ENCODE data around the gene BCAS3.
"Not testable (repeated sequence)": the region's sequence is repeated elsewhere in the genome, so short reads cannot be mapped to it uniquely, and the experiment has no call there.

The BCAS3 gene

DNA sequence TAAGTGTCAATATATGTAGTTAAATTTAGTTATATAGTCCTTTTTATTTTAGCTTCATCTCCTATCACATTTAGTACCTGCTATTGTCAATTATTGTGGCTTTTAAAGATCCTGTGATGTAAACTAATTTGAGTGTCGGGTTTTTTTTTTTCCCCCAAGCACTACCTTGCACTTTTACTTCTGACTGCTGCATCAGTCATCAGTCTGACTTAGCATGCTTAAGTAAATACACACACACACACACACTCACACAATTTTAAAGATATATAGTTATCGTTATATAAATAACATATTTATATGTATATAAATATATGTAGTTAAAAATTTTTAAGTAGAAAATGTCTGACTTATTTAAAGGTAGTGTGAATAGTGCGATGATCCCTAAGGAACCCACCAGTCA lies 127.2 kb downstream of the BCAS3 start:
- no peak for DNase-seq

DNA sequence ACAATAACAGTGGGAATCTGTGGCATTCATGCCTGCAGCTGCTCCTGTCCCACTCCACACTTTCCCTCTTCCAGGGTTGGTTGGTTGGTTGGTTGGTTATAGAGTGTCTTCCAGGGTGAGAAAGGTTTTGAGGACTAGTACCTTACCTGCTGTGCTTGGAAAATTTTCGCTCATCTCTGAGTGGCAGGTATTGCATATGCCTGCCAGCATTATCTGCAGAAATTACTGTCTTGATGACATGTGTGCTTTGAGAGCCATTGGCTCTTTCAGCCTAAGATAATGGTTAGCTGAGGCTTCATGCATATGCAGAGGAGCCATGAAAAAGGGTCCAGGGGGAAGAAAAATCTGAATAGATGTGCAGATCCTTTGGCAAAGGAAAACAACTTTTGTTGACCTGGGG lies 131.8 kb downstream of the BCAS3 start:
- DNase-seq, result no peak

DNA sequence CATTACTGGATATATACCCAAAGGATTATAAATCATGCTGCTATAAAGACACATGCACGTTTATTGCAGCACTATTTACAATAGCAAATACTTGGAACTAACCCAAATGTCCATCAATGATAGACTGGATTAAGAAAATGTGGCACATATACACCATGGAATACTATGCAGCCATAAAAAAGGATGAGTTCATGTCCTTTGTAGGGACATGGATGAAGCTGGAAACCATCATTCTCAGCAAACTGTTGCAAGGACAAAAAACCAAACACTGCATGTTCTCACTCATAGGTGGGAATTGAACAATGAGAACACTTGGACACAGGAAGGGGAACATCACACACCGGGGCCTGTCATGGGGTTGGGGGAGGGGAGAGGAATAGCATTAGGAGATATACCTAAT lies 137.3 kb downstream of the BCAS3 start:
- DNase-seq, result not testable (repeated sequence)

DNA sequence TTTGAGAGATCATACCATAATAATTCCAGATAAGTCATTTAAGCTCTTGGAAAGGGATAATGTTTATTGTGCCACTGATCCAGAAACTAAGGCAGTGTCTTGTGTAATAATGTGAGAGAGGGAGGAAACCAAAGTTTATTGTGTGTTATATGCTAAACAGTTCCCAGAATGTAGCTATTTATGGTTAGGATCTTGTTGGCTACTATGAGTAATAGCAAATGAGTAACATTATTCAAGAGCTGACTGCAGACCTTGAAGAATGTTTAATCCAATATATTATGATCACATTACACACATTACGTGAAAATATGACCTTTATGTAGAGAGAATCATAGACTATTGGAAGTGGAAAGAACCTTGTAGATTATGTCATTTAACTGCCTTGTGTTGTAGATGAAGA lies 139.5 kb downstream of the BCAS3 start:
- no peak for DNase-seq

DNA sequence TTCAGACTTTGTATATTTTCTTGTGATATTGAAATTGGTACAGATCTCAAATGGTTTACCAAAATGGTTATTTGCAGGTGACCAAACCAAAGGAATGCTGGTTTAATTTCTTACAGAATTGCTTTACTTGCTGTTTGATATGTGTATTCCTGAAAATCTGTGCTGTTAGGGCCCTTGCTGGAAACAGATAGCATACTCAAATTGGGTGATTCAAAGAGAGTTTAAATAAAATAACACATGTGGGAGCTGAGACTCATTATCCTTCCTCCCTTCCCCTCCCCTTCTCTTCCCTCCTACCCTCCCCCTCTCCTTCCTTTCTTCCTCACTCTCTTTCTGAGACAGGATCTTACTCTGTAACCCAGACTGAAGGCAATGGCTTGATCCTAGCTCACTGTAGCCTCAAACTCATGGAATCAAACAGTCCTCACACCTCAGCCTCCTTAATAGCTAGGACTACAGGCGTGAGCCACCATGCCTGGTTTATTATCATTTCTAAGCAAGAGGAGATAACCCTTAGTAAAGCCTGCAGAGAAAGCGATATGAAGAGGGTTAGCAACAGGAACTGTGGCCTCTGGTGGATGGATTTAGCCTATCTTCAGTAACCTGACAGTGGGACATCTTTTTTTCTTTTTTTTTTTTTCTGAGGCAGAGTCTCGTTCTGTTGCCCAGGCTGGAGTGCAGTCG lies 141.9 kb downstream of the BCAS3 start:
- no peak for DNase-seq

DNA sequence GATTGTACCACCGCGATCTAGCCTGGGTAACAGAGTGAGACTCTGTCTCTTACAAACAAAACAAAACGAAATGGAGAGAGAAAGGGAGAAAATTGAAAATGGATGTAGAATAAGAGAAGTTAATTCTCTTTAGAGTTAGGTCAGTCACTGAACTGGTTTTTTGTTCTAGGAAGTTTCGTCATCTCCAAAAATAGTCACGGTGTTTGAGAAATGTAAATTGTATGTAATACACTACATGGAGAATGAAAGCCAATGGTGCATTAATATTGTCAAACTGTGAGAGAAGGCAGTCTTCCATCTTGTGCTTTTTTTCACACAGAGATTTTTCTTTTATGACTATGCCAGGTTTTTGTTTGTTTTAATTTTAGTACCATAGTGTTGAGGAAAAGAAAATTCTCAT lies 145.9 kb downstream of the BCAS3 start:
- DNase-seq, result no peak

DNA sequence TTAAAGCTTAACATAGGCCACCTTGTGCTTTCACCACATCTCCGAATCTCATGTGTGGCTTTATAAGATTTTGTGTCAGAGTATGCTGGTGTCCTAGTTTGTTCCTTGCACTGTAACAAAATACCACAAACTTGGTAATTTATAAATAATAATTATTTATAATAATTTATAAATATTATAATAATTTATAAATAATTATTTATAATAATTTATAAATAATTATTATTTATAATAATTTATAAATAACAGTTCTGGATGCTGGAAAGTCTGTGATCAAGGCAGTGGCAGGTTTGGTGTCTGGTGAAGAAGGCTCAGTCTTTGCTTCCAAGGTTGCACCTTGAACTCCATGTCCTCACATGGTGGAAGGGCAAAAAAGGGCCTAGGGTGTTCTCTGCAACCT lies 147.7 kb downstream of the BCAS3 start:
- DNase-seq, result no peak

DNA sequence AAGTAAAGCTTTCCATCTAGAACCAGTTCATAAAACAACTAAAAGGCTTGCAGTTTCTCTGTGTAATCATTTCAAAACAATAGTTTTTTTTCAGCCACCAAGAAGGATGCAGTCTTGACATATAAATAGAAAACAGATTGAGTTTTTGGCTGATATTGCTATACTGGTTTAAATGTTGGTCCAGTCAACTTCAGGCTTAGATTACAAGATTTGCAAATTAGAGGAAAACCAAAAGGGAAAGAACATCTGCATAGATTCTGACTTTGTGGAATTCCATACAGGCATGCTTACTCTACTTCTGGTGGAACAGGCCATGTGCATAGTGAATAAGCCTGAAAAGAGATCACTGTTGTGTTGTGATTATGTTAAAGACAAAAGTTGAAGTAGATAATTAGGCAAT lies 150.3 kb downstream of the BCAS3 start:
- no peak for DNase-seq

DNA sequence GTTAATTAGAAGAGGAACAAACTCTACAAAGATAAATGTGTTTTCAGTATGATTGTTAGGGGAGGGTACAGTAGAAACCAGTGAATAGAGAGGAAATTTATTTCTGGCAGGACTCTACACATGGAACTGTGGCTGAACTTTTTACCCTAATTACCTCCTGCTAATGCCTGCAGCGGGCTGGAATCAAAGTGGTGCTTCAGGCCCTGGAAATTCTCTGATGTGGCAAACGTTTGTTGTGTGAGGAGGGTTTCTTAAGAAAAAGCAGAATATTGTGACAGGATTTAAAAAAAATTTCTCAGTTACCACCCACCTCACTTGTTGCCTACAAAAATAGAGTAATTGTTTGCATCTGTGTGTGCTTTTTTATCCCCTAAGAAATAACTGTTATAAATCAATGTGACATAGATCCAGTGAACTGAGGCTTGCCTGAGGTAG lies 154.5 kb downstream of the BCAS3 start:
- DNase-seq, result no peak

DNA sequence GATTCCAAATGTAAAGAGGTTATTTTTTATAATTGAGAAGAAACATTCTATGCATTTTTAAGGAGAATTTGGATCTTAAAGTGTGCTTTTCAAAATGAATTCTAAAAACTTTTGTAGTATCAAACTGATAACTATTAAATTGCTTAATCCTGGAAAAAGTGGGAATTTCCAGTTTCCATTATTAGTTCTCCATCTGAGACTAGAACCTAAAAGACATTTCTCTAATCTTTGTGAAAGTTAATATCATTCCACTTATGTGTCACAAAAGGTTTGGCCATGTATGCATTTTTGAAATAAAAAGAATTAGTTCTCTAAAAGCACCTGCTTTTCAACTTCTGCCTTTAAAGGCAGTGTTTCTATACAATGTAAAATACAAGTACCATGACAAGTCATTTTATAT lies 155.0 kb downstream of the BCAS3 start:
- DNase-seq, result no peak

DNA sequence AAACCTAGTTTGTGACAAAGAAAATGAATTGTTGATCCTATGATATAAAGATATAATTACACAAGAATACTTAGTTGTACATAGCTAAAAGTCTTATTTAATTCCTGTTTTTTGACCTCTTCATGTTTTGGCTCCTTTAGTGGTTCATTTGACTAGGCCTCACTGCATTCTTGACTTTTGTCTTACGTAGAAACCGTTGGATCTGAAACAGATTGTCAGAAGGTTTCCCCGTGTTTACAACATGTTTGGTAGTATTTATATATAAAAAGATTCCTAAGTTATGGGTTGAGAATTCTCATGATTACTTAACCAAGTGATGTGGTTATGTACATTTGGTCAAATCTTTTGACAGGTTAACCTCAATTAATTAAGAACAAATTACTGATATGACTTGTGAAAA lies 162.8 kb downstream of the BCAS3 start:
- DNase-seq, result no peak

DNA sequence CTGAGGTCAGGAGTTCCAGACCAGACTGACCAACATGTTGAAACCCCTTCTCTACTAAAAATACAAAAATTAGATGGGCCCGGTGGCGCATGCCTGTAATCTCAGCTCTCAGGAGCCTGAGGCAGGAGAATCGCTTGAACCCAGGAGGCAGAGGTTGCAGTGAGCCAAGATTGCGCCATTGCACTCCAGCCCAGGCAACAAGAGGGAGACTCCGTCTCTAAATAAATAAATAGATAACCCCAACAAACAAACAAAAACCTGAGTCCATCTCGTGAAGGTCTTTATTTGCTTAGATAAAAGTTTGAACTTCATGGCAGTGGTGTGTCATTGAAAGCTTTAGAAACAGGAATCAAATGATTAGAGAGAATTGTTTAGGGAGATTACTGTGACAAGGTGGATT lies 167.4 kb downstream of the BCAS3 start:
- DNase-seq, result no peak

DNA sequence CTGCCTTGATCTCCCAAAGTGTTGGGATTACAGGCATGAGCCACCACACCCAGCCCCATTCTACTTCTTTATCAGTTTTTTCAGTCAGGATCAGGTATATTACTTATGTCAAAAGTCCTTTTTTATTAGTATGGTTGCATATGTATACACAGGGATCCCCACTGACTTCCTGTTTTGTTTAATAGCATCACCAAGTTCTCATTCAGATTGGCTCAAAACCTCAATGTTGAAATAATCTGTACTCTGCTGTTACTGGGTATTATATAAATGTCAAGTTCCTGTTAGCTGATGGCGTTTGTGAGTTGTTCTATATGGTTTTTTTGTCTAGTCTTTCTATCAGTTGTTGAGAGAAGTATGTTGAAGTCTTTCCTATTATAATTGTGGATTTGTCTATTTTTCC lies 168.5 kb downstream of the BCAS3 start:
- no peak for DNase-seq

DNA sequence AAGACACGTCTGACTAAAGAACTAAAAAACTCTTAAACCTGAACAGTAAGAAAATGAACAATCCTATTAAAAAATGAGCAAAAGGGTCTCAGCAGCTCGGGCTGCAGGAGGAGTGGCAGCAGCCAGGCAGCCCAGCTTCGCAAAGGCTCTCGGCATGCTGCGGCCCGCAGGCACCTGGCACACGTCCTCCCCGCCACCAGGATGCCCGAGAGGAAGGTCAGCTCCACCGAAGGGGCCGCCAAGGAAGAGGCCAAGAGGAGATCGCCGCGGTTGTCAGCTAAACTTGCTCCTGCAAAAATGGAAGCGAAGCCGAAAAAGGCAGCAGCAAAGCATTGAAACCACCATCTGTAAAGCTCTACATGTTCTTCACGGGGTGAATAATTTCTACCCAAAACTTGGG lies 173.5 kb downstream of the BCAS3 start:
- no peak for DNase-seq

DNA sequence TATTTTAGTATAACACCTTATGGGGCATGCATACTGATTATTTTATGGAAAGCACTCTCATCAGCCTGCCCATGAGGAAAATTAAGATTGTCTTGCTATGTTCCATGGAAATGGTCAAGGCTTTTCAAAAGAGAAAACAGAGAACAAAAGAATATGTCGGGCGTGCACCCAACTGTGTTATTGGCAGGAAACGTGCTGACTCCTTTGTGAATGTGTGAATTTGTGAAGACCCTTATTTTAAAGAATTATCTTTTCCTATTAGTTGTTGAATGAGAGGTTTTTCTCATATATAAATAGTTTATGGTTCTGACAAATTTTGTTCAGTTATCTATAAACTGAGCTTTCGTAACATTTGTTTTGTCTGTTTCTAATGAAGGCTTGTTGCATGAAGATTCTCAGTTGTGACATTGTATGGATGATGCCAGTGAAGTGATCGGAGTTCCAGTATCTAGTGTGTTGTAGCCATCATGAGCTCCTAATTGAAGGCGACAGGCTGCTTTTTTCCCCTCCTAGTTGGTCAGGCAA lies 180.0 kb downstream of the BCAS3 start:
- DNase-seq, result no peak

DNA sequence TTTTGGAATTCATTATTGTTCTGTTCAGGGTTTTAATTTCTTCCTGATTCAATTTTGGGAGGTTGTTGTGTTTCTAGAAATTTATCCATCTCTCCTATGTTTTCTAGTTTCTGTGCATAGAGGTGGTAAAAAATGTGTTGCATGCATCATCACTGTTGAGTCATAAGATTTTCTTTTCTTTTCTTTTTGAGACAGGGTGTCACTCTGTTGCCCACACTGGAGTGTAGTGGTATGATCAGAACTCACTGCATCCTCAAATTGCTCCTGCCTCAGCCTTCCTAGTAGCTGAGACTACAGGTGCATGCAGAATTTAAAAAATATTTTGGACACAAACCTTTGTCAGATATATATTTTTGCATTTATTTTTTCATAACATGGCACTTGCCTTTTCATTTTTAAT lies 184.8 kb downstream of the BCAS3 start:
- no peak for DNase-seq

DNA sequence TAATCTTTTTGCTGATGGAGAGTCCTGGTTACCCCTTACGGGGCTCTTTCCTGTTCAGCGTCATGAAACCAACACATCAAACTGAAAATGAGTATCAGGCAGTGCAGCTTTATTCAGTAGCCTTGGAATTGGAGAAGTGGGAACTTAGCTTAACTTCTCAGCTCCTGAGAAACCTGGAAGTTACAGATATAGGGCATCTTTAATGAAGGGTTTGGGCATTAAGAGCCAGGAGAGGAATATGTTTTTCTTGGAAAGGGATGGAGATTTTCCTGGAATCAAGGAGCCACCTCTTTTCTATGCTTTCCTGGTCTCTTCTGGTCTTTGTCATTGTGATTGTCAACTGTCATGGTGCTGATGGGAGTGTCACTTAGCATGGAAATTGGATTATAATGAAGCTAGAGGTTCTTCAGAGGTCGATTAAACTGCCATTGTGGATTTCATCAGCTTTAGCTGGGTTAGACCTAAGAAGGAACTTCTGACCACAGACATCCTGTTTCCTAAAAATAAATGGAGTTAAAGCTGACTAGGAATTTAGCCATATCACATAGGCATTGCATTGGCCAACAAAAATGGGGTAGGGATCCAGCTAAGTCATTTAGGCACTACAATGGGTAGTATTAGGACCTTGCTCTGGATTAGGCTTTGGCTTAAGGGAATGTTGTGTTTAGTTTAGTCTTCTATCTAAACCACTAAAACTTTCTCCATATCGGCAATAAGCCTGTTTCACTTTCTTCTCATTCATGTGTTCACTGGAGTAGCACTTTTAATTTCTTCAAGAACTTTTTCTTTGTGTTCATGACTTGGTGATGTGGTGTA lies 186.4 kb downstream of the BCAS3 start:
- no peak for DNase-seq

DNA sequence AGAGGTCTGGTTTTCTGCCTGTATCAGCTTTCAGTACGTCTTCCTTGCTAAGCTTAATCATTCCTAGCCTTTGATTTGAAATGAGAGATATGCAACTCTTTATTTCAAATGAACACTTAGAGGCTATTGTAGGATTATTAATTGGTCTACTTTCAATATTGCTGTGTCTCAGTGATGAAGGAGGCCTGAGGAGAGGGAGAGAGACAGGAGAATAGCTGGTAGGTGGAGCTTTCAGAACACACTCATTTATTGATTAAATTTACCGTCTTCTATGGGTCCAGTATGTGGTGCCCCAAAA lies 187.0 kb downstream of the BCAS3 start:
- no peak for DNase-seq

DNA sequence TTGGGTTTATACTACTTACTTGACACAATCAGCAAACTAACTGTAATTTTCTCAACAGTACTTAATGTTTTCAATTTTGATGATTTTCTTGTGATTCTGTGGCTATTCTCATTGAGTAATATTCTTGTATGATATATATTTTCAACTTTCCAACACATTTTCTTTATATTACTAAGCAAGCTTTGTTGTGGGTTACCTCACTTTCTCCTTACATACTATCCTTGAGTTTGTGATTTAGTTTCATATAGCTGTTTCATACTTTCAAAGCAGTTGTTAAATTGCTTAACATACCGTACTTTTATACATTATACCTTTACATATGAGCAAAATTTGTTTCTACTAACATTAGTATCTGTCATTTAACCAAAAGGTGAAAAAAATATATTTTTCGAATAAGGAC lies 197.1 kb downstream of the BCAS3 start:
- no peak for DNase-seq

DNA sequence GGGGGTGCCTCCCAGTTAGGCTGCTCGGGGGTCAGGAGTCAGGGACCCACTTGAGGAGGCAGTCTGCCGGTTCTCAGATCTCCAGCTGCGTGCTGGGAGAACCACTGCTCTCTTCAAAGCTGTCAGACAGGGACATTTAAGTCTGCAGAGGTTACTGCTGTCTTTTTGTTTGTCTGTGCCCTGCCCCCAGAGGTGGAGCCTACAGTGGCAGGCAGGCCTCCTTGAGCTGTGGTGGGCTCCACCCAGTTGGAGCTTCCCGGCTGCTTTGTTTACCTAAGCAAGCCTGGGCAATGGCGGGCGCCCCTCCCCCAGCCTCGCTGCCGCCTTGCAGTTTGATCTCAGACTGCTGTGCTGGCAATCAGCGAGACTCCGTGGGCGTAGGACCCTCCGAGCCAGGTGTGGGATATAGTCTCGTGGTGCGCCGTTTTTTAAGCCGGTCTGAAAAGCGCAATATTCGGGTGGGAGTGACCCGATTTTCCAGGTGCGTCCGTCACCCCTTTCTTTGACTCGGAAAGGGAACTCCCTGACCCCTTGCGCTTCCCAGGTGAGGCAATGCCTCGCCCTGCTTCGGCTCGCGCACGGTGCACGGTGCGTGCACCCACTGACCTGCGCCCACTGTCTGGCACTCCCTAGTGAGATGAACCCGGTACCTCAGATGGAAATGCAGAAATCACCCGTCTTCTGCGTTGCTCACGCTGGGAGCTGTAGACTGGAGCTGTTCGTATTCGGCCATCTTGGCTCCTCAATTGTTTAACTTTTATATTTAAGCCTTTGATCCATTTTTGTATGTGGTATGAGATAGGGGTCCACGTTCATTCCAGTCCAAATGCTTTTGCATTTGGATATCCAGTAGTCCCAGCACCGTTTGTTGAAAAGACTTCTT lies 209.3 kb downstream of the BCAS3 start:
- DNase-seq, result not testable (repeated sequence)

DNA sequence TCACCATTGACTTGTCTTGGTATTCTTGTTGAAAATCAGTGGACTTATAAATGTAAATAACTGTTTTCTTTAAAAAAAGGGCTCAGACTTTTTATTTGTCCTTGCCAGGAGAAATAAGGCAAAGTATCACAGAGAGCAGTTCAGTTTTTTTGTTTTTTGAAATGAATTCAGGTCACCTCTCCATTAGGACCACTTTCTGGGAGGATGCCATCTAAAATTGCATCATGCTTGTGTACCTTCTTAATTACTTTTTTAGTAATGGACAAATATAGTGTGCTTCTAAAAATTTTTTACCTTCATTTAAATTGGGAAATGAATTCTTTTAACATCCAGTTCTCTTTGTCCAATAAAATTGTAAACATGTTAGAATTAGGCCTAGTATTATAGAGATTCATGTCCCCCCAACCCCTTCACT lies 210.0 kb downstream of the BCAS3 start:
- no peak for DNase-seq

DNA sequence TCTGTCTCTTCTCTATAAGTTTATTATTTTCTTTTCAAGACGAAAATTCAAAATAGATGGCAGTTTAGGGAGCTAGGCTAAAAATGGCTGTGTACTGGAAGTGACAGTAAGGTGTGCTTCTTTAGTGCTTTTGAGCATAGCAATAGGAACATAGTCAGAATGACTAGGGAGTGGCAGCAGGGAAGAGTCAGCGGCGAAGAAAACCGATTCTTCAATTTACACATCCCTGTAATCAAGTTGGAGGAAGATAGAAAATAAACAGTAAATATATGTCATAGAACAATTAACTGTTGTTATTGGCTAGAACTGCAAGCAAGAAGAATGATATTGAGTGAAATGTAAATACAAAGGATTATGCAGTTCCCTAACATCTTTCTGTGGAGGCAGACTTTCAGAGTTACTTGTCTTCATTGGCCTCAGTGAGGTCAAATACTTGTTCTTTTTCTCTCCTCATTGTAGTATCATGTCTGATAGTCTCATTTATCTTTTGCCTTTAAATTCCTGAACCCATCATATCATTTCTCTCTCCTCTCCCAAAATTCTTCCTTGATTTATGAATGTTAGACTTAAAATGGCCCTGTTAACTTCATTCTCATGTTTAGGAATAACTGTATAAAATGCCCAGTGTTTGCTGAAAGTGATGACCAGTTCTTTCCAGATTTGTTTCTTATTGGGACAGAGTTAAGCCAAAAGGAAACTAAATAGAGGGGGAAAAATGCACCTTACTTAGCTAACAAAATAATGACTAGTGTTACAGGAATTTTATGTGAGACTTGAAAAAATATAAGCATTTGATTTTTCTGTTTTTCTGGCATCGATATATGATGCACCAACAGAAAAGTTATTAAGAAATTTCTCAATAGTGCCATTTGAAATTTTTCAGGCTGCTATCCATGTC lies 211.4 kb downstream of the BCAS3 start:
- DNase-seq, result no peak

DNA sequence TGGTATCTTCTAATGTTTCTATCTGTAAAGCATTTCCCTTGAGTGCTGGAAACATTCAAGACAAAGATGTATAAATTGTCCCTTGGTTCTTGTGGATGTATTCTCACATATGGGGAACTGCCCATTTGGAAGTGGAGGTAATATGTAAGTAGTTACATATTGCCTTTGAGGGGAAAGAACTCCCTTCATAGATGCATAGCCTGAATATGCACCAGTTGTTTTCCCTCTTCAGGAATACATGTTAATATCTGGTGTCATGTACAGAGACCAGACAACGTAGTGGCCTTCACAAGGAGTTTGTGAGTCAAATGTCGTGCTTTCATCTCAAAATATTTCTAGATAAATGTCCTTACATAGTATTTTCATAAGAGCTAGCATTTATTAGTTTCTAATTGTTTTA lies 213.5 kb downstream of the BCAS3 start:
- no peak for DNase-seq

Measured in stimulated activated CD4-positive, alpha-beta T cell treated with anti-CD3 and anti-CD28 coated beads, Interleukin-2, amount 100 ng/mL, for 24 hours (primary cell).